ENCODE data around the gene HSPA12A. TPM values are rescaled to one million over a fixed set of nuclear protein-coding genes. Genes with fewer than 3 reads are reported as not detected.

The HSPA12A gene
- polyA plus RNA-seq, 1 donor (not counting 4 experiments of a cell fraction or from before 2014, with no cell fraction given) = 8.1 TPM

DNA sequence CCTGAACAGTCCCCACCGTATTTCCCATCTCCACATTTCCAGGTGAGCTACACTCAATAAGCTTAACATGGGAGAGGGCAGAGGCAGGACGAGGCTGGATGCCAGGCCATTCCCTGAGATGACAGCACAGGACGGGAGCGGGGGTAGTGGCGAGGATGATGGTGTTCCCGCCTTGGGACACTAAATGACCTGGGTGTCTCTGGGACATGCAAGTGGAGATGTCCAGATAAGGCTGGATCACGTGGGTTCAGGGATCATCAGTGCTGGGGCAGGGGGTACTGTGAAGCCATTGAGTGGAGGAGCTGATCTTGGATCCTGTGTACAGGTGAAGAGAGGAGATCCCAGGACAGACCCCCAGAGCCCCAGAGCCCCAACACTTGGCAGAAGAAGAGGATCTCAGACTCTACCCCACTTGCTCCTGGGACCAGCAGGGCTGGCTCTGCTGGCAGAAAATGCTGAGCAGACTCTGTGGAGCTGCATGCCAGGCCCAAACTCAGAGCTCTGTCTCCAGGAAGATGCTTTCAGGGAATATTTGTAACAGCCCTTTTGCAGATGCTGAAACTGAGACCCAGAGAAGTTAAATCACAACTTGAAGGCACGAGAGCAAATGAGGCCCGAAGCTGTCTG lies 29.7 kb upstream of the HSPA12A start:
- Histone ChIP-seq H3K4me3 (ENCODE audit: control insufficient read depth in 2 of 3, extremely low read depth in 1 of 3, insufficient read depth in 2 of 3, low read depth in 1 of 3, low read length in 3 of 3) (no peak overlapping the region), H2AFZ (ENCODE audit: control insufficient read depth, low read length) (no peak overlapping the region), H3K36me3 (ENCODE audit: control insufficient read depth in 2 of 2, extremely low read depth in 1 of 2, insufficient read depth in 2 of 2, low read length in 2 of 2) (no peaks in the 10 kb centered on the region), H3K27ac (ENCODE audit: control insufficient read depth, insufficient read depth, low read length) (no peak overlapping the region), H3K9ac (ENCODE audit: control insufficient read depth, extremely low read depth, insufficient read depth, low read length) (no peak overlapping the region), H3K4me1 (ENCODE audit: control insufficient read depth, extremely low read depth, insufficient read depth, low read length) (peaks cover 31% of the 10 kb centered on the region), H3K4me2 (ENCODE audit: control insufficient read depth, extremely low read depth, insufficient read depth, low read depth, low read length) (peak overlapping the region; percentile 51), H3K79me2 (ENCODE audit: control insufficient read depth, insufficient read depth, low read length) (no peaks in the 10 kb centered on the region), H3K9me3 (ENCODE audit: control insufficient read depth, low read depth, low read length) (no peaks in the 10 kb centered on the region), H3K27me3 (ENCODE audit: control insufficient read depth, extremely low read depth, insufficient read depth, low read length) (no peaks in the 10 kb centered on the region), H4K20me1 (ENCODE audit: control insufficient read depth, extremely low read depth, insufficient read depth, low read length) (no peaks in the 10 kb centered on the region), H3K9me1 (ENCODE audit: control insufficient read depth, extremely low read depth, insufficient read depth, low read length) (no peaks in the 10 kb centered on the region)
- DNase-seq (ENCODE audit: low read depth, low spot score) = no peak
- no peak for TF ChIP-seq EZH2 (IDR thresholded peaks at IDR 0.05; ENCODE audit: low read length)
- TF ChIP-seq, protein P1, sequence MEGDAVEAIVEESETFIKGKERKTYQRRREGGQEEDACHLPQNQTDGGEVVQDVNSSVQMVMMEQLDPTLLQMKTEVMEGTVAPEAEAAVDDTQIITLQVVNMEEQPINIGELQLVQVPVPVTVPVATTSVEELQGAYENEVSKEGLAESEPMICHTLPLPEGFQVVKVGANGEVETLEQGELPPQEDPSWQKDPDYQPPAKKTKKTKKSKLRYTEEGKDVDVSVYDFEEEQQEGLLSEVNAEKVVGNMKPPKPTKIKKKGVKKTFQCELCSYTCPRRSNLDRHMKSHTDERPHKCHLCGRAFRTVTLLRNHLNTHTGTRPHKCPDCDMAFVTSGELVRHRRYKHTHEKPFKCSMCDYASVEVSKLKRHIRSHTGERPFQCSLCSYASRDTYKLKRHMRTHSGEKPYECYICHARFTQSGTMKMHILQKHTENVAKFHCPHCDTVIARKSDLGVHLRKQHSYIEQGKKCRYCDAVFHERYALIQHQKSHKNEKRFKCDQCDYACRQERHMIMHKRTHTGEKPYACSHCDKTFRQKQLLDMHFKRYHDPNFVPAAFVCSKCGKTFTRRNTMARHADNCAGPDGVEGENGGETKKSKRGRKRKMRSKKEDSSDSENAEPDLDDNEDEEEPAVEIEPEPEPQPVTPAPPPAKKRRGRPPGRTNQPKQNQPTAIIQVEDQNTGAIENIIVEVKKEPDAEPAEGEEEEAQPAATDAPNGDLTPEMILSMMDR (optimal IDR thresholded peaks at IDR 0.05 in 1 of 3, IDR thresholded peaks at IDR 0.05 in 1 of 3, conservative IDR thresholded peaks at IDR 0.05 in 1 of 3; ENCODE audit: extremely low read depth in 1 of 3, insufficient read depth in 2 of 3, low read length in 3 of 3) = no peak
- no peak for FAIRE-seq
- dilution Hi-C loops (cut with MboI; ENCODE audit: extremely low pct_ligation_motif_present, low sequenced_read_pairs) = no loop called here

- TF ChIP-seq, protein P1 (optimal IDR thresholded peaks at IDR 0.05 in 1 of 3, IDR thresholded peaks at IDR 0.05 in 1 of 3, conservative IDR thresholded peaks at IDR 0.05 in 1 of 3; ENCODE audit: extremely low read depth in 1 of 3, insufficient read depth in 2 of 3, low read length in 3 of 3) = no peak
- no peak for TF ChIP-seq EZH2 (IDR thresholded peaks at IDR 0.05; ENCODE audit: low read length)
- H3K4me2 ChIP-seq (ENCODE audit: control insufficient read depth, extremely low read depth, insufficient read depth, low read depth, low read length) = peak overlapping the region; percentile 51
- H3K9ac ChIP-seq (ENCODE audit: control insufficient read depth, extremely low read depth, insufficient read depth, low read length) = no peak overlapping the region
- no peaks in the 10 kb centered on the region for H3K36me3 ChIP-seq (ENCODE audit: control insufficient read depth in 2 of 2, extremely low read depth in 1 of 2, insufficient read depth in 2 of 2, low read length in 2 of 2)
- FAIRE-seq = peak; percentile 90
- peaks cover 33% of the 10 kb centered on the region for H3K4me1 ChIP-seq (ENCODE audit: control insufficient read depth, extremely low read depth, insufficient read depth, low read length)
- H3K9me1 ChIP-seq (ENCODE audit: control insufficient read depth, extremely low read depth, insufficient read depth, low read length) = no peaks in the 10 kb centered on the region
- no peaks in the 10 kb centered on the region for H3K27me3 ChIP-seq (ENCODE audit: control insufficient read depth, extremely low read depth, insufficient read depth, low read length)
- no peaks in the 10 kb centered on the region for H3K79me2 ChIP-seq (ENCODE audit: control insufficient read depth, insufficient read depth, low read length)
- peak overlapping the region; percentile 69 for H2AFZ ChIP-seq (ENCODE audit: control insufficient read depth, low read length)
- no peaks in the 10 kb centered on the region for H4K20me1 ChIP-seq (ENCODE audit: control insufficient read depth, extremely low read depth, insufficient read depth, low read length)
- dilution Hi-C loops (cut with MboI; ENCODE audit: extremely low pct_ligation_motif_present, low sequenced_read_pairs) = no loop called here
- peak overlapping the region; percentile 40 for H3K27ac ChIP-seq (ENCODE audit: control insufficient read depth, insufficient read depth, low read length)
- no peak for DNase-seq (ENCODE audit: low read depth, low spot score)
- no peak overlapping the region for H3K4me3 ChIP-seq (ENCODE audit: control insufficient read depth in 2 of 3, extremely low read depth in 1 of 3, insufficient read depth in 2 of 3, low read depth in 1 of 3, low read length in 3 of 3)
- no peaks in the 10 kb centered on the region for H3K9me3 ChIP-seq (ENCODE audit: control insufficient read depth, low read depth, low read length)
These were observed 29.0 kb upstream of the HSPA12A start for GRCh38 chr10:116771101-116771958.

Measured in keratinocyte (primary cell).